Gastroesophageal sphincter (tissue), 4 donors: ENCODE data around the gene BMI1. TPM values are rescaled to one million over a fixed set of nuclear protein-coding genes. Genes with fewer than 3 reads are reported as not detected.

Source experiments
- ATAC-seq: fragments of 150-250 bp; one replicate; pipeline ENCODE4 v1.9.1; 2016; ENCODE audit warnings: mild to moderate bottlenecking, moderate library complexity
- H3K27ac ChIP-seq, 4 donors: fragments of 200-600 bp; sonication (generic) in 3 of 4; 1 replicate in 3 of 4; 2 replicates in 1 of 4; pipeline ENCODE4 v1.5.1; 2016 to 2019
- H3K27me3 ChIP-seq: fragments of 200-600 bp; sonication (generic); one replicate; pipeline ENCODE4 v1.5.1; 2019
- H3K36me3 ChIP-seq, 2 donors: fragments of 200-600 bp; sonication (generic); one replicate each; pipeline ENCODE4 v1.5.1; 2019; ENCODE audit warnings: control low read depth in 1 of 2
- H3K4me1 ChIP-seq, 3 donors: fragments of 200-600 bp; sonication (generic); 1 replicate in 2 of 3; 2 replicates in 1 of 3; pipeline ENCODE4 v1.5.1; 2016 to 2019; ENCODE audit warnings: control low read depth in 2 of 3
- H3K4me3 ChIP-seq, 2 donors: fragments of 200-600 bp; sonication (generic); one replicate each; pipeline ENCODE4 v1.5.1; 2019; ENCODE audit warnings: mild to moderate bottlenecking in 1 of 2, moderate library complexity in 1 of 2
- H3K9me3 ChIP-seq, 3 donors: fragments of 200-600 bp; sonication (generic); one replicate each; pipeline ENCODE4 v1.5.1; 2017 to 2019; ENCODE audit warnings: control low read depth in 2 of 3
- CTCF ChIP-seq, 4 experiments: fragments of 200-600 bp in 2 of 4; fragments of 450-650 bp in 2 of 4; sonication (generic) in 1 of 4; IDR thresholded peaks; one replicate each; pipeline ENCODE4 v1.5.1; 2017 to 2019; ENCODE audit warnings: antibody characterized with exemption in 4 of 4, mild to moderate bottlenecking in 2 of 4, moderate library complexity in 2 of 4
- EP300 ChIP-seq: sonication (generic); formaldehyde crosslinking; IDR thresholded peaks from one replicate; pipeline ENCODE4 v1.6.1; 2017; ENCODE audit warnings: antibody characterized with exemption, mild to moderate bottlenecking
- POLR2A ChIP-seq, 2 donors: fragments of 450-650 bp; IDR thresholded peaks; one replicate each; pipeline ENCODE4 v1.6.1; 2017; ENCODE audit warnings: antibody characterized with exemption in 2 of 2, mild to moderate bottlenecking in 2 of 2, moderate library complexity in 1 of 2
- POLR2AphosphoS5 ChIP-seq: sonication (generic); formaldehyde crosslinking; IDR thresholded peaks from one replicate; pipeline ENCODE4 v1.6.1; 2017; ENCODE audit warnings: antibody characterized with exemption
- WGBS, 2 donors: methylation state at CpG; one replicate each; pipeline ENCODE4 v1.1.5; 2018; ENCODE audit warnings: low coverage in 1 of 2; 5-methylcytosine and 5-hydroxymethylcytosine counted together
- total RNA-seq, 4 donors: library from RNA; depleted of rRNA; stranded (reverse); fragments of >200 nt; gene quantifications; one replicate each; pipeline ENCODE4 v1.1.0, GENCODE V29; 2016

The BMI1 gene
- total RNA-seq, result 100 to 1,000 TPM in 2 of 4 donors, 10 to 100 TPM in 2; 70.5 to 108 (median 94.3) TPM

- Histone ChIP-seq H3K4me3 (peak within 1 kb of the TSS; percentile 85 to 91), H3K36me3 (no peaks in the 10 kb centered on the region), H3K27ac (peak within 1 kb of the TSS; percentile 93 to 99 (median 96)), H3K4me1 (peaks cover 10 to 66% (median 23%) of the 10 kb centered on the region in 3 donors), H3K27me3 (no peaks in the 10 kb centered on the region), H3K9me3 (no peaks in the 10 kb centered on the region)
- TF ChIP-seq POLR2A (IDR thresholded peaks at IDR 0.05), result peak in 1 of 2 donors; percentile 20
- no peak for TF ChIP-seq CTCF (IDR thresholded peaks at IDR 0.05)
- ATAC-seq, result peak; percentile 74
- WGBS, 2 donors, result no CpG with 5 or more reads among the region's 85 CpGs
Observed at GRCh38 chr10:22320591-22321155, at the start of gene BMI1. Gene BMI1, plus strand, starts transcription at chr10:22321099. Its CDS starts 5,351 bp downstream, at chr10:22326450.

GRCh38 chr10:22271786-22272185, 49.1 kb upstream of the BMI1 start:
- H3K27ac ChIP-seq, result no peak overlapping the region
- TF ChIP-seq POLR2AphosphoS5 (no peak), EP300 (no peak)
- H3K9me3 ChIP-seq, result no peaks in the 10 kb centered on the region
- H3K36me3 ChIP-seq, result no peaks in the 10 kb centered on the region
- ATAC-seq, result no peak
- no peaks in the 10 kb centered on the region for H3K4me1 ChIP-seq
- no peak overlapping the region for H3K4me3 ChIP-seq
- WGBS, 2 donors, result 91% methylated on average over 5 of the region's 6 CpGs; no CpG with 5 or more reads in 1 of the 2 donors
- no peaks in the 10 kb centered on the region for H3K27me3 ChIP-seq

GRCh38 chr10:22278441-22278782, 42.5 kb upstream of the BMI1 start:
- Histone ChIP-seq H3K9me3 (no peaks in the 10 kb centered on the region), H3K27me3 (peaks cover 8% of the 10 kb centered on the region), H3K4me3 (no peak overlapping the region), H3K4me1 (no peaks in the 10 kb centered on the region), H3K27ac (no peak overlapping the region), H3K36me3 (no peaks in the 10 kb centered on the region)
- 89 to 94% methylated on average over 1 to 4 of the region's 4 CpGs for WGBS, 2 donors
- no peak for ATAC-seq
- TF ChIP-seq CTCF (IDR thresholded peaks at IDR 0.05), result no peak
- no peak for TF ChIP-seq POLR2A (IDR thresholded peaks at IDR 0.05)
- TF ChIP-seq EP300, result no peak

GRCh38 chr10:22280078-22280477, 40.8 kb upstream of the BMI1 start:
- no peak for TF ChIP-seq CTCF (IDR thresholded peaks at IDR 0.05)
- peaks cover 8% of the 10 kb centered on the region for H3K27me3 ChIP-seq
- H3K9me3 ChIP-seq, result no peaks in the 10 kb centered on the region
- H3K27ac ChIP-seq, result no peak overlapping the region
- WGBS, 2 donors, result 49% methylated on average over 6 of the region's 6 CpGs; no CpG with 5 or more reads in 1 of the 2 donors
- H3K4me1 ChIP-seq, result no peaks in the 10 kb centered on the region
- no peaks in the 10 kb centered on the region for H3K36me3 ChIP-seq
- no peak for ATAC-seq
- H3K4me3 ChIP-seq, result no peak overlapping the region

GRCh38 chr10:22285130-22285529, 35.8 kb upstream of the BMI1 start:
- H3K9me3 ChIP-seq, result no peaks in the 10 kb centered on the region
- no peak for ATAC-seq
- TF ChIP-seq EP300 (no peak), POLR2AphosphoS5 (no peak), POLR2A (IDR thresholded peaks at IDR 0.05) (no peak), CTCF (IDR thresholded peaks at IDR 0.05) (no peak)
- H3K27ac ChIP-seq, result no peak overlapping the region
- no peaks in the 10 kb centered on the region for H3K4me1 ChIP-seq
- H3K27me3 ChIP-seq, result peaks cover 3% of the 10 kb centered on the region
- H3K4me3 ChIP-seq, result no peak overlapping the region
- 60% methylated on average over 2 of the region's 3 CpGs; no CpG with 5 or more reads in 1 of the 2 donors for WGBS, 2 donors
- H3K36me3 ChIP-seq, result no peaks in the 10 kb centered on the region
